Neural cell (in vitro differentiated cells): ENCODE data around the gene NKAIN2. TPM values are rescaled to one million over a fixed set of nuclear protein-coding genes. Genes with fewer than 3 reads are reported as not detected.

Source experiments
- H2AFZ ChIP-seq: fragments of 200-600, 300-800 bp; sonication (generic), shearing (Covaris generic); 2 replicates; pipeline ENCODE4 v1.6.0; 2014; ENCODE audit warnings: low read depth, mild to moderate bottlenecking, antibody characterized with exemption, low read length, moderate library complexity
- H3F3A ChIP-seq: fragments of 200-600 bp; shearing (Covaris generic); 2 replicates; pipeline ENCODE4 v1.6.1; 2016; ENCODE audit warnings: mild to moderate bottlenecking, moderate library complexity, mixed read lengths, antibody characterized with exemption, low read length; ENCODE audit not compliant: insufficient read depth, poor library complexity, severe bottlenecking
- H3K27ac ChIP-seq: fragments of 200-600, 300-800 bp; sonication (generic), shearing (Covaris generic); 2 replicates; pipeline ENCODE4 v1.5.1; 2014; ENCODE audit warnings: mild to moderate bottlenecking, low read length, moderate library complexity
- H3K27me3 ChIP-seq: fragments of 300-800, 200-600 bp; sonication (generic), shearing (Covaris generic); 2 replicates; pipeline ENCODE4 v1.6.0; 2014; ENCODE audit warnings: mild to moderate bottlenecking, low read depth, low read length, moderate library complexity; ENCODE audit not compliant: insufficient read depth
- H3K36me3 ChIP-seq: fragments of 300-800, 200-600 bp; sonication (generic), shearing (Covaris generic); 2 replicates; pipeline ENCODE4 v1.5.1; 2014; ENCODE audit warnings: mild to moderate bottlenecking, antibody characterized with exemption, low read length, moderate library complexity; ENCODE audit not compliant: insufficient read depth
- H3K4me2 ChIP-seq: fragments of 300-800, 200-600 bp; sonication (generic), shearing (Covaris generic); 2 replicates; pipeline ENCODE4 v1.6.0; 2014; ENCODE audit warnings: mild to moderate bottlenecking, low read length
- H3K4me3 ChIP-seq: fragments of 300-800, 200-600 bp; sonication (generic), shearing (Covaris generic); 2 replicates; pipeline ENCODE4 v1.5.1; 2014; ENCODE audit warnings: mild to moderate bottlenecking, low read length, moderate library complexity
- H3K79me2 ChIP-seq: fragments of 200-600 bp; shearing (Covaris generic); replicated peaks from 2 replicates; pipeline ENCODE4 v1.6.0; 2014; ENCODE audit warnings: mild to moderate bottlenecking, low read length, moderate library complexity; ENCODE audit not compliant: insufficient read depth
- H3K9ac ChIP-seq: fragments of 300-800, 200-600 bp; sonication (generic), shearing (Covaris generic); 2 replicates; pipeline ENCODE4 v1.6.1; 2016; ENCODE audit warnings: mild to moderate bottlenecking, low read length, mixed read lengths
- H3K9me2 ChIP-seq: fragments of 200-600 bp; shearing (Covaris generic); 2 replicates; pipeline ENCODE4 v1.6.1; 2016; ENCODE audit warnings: mild to moderate bottlenecking, low read length, mixed read lengths; ENCODE audit not compliant: insufficient read depth
- H3K9me3 ChIP-seq: fragments of 200-600, 300-800 bp; sonication (generic), shearing (Covaris generic); 2 replicates; pipeline ENCODE4 v1.6.1; 2016; ENCODE audit warnings: mild to moderate bottlenecking, mixed run types, low read length, moderate library complexity, mixed read lengths
- H4K20me1 ChIP-seq: fragments of 200-600 bp; shearing (Covaris generic); 2 replicates; pipeline ENCODE4 v1.6.1; 2016; ENCODE audit warnings: mild to moderate bottlenecking, mixed run types; ENCODE audit not compliant: insufficient read depth
- EP300 ChIP-seq: fragments of 450-650 bp; conservative IDR thresholded peaks from 2 replicates; pipeline ENCODE4 v1.6.1; 2014; ENCODE audit warnings: antibody characterized with exemption, mild to moderate bottlenecking, moderate library complexity; ENCODE audit not compliant: poor library complexity, severe bottlenecking
- EZH2 ChIP-seq: fragments of 200-600, 300-800 bp; shearing (Covaris generic), sonication (generic); IDR thresholded peaks from 2 replicates; pipeline ENCODE4 v1.6.1; 2014; ENCODE audit warnings: antibody characterized with exemption, low read length, borderline replicate concordance, mild to moderate bottlenecking; ENCODE audit not compliant: insufficient read depth, poor library complexity, severe bottlenecking
- MXI1 ChIP-seq: fragments of 450-650 bp; conservative IDR thresholded peaks from 2 replicates; pipeline ENCODE4 v1.6.1; 2014; ENCODE audit warnings: antibody characterized with exemption, mild to moderate bottlenecking; ENCODE audit not compliant: poor library complexity, severe bottlenecking
- POLR2AphosphoS5 ChIP-seq: IDR thresholded peaks from 2 replicates; pipeline ENCODE4 v1.6.1; 2012
- RAD21 ChIP-seq: fragments of 450-650 bp; conservative IDR thresholded peaks from 2 replicates; pipeline ENCODE4 v1.6.1; 2014; ENCODE audit warnings: antibody characterized with exemption, mild to moderate bottlenecking, moderate library complexity
- REST ChIP-seq: IDR thresholded peaks from 2 replicates; pipeline ENCODE4 v1.6.1; 2012; ENCODE audit warnings: borderline replicate concordance
- SMC3 ChIP-seq: fragments of 450-650 bp; conservative IDR thresholded peaks from 2 replicates; pipeline ENCODE4 v1.6.1; 2014; ENCODE audit warnings: antibody characterized with exemption, mild to moderate bottlenecking, moderate library complexity; ENCODE audit not compliant: poor library complexity
- TAF1 ChIP-seq: IDR thresholded peaks from 2 replicates; pipeline ENCODE4 v1.6.1; 2012; ENCODE audit warnings: low read depth
- polyA plus RNA-seq: library from polyadenylated mRNA; depleted of rRNA; stranded (reverse); fragments of >200 nt; gene quantifications from 2 replicates; pipeline ENCODE4 v1.2.3, GENCODE V29; 2014
- TF ChIP-seq, protein P1 (sequence below): fragments of 450-650 bp; IDR thresholded peaks from 2 replicates; pipeline ENCODE4 v1.5.1; 2014; ENCODE audit warnings: antibody characterized with exemption, mild to moderate bottlenecking, moderate library complexity; ENCODE audit not compliant: poor library complexity, severe bottlenecking

The NKAIN2 gene
- polyA plus RNA-seq, 1 donor from 2014 or later: 23.2 TPM

DNA sequence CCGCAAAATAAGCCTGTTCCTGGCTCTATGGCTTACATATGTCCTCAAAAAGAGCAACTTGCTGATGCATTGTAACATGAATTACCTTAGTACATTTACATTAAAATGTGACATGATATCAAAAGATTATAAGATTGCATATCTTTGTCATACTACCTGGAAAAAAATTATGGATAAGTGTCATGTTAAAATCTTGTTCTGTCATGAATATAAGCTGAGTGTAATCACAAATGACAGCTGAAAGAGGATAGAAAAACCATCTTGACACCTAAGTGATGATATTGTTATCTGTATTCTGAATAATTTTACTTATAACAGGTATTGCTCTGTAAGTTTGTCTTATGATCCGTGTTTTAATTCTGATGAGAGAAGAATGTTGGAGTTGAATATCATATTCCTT lies 655.6 kb downstream of the NKAIN2 start:
- Histone ChIP-seq H3K36me3 (no peaks in the 10 kb centered on the region), H4K20me1 (no peaks in the 10 kb centered on the region), H3F3A (peaks cover 4% of the 10 kb centered on the region), H3K79me2 (no peaks in the 10 kb centered on the region), H2AFZ (no peak overlapping the region), H3K27me3 (no peaks in the 10 kb centered on the region), H3K4me2 (no peak overlapping the region), H3K27ac (peak overlapping the region; percentile 47), H3K9me3 (no peaks in the 10 kb centered on the region), H3K9me2 (no peaks in the 10 kb centered on the region), H3K4me3 (no peak overlapping the region), H3K9ac (no peak overlapping the region)
- TF ChIP-seq EZH2: no peak
- TF ChIP-seq TAF1: no peak
- no peak for TF ChIP-seq MXI1
- TF ChIP-seq, protein P1, sequence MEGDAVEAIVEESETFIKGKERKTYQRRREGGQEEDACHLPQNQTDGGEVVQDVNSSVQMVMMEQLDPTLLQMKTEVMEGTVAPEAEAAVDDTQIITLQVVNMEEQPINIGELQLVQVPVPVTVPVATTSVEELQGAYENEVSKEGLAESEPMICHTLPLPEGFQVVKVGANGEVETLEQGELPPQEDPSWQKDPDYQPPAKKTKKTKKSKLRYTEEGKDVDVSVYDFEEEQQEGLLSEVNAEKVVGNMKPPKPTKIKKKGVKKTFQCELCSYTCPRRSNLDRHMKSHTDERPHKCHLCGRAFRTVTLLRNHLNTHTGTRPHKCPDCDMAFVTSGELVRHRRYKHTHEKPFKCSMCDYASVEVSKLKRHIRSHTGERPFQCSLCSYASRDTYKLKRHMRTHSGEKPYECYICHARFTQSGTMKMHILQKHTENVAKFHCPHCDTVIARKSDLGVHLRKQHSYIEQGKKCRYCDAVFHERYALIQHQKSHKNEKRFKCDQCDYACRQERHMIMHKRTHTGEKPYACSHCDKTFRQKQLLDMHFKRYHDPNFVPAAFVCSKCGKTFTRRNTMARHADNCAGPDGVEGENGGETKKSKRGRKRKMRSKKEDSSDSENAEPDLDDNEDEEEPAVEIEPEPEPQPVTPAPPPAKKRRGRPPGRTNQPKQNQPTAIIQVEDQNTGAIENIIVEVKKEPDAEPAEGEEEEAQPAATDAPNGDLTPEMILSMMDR: no peak
- peak; percentile 77 for TF ChIP-seq REST
- peak; percentile 100 for TF ChIP-seq EP300
- TF ChIP-seq SMC3: no peak
- TF ChIP-seq POLR2AphosphoS5: peak; percentile 89
- peak; percentile 35 for TF ChIP-seq RAD21

DNA sequence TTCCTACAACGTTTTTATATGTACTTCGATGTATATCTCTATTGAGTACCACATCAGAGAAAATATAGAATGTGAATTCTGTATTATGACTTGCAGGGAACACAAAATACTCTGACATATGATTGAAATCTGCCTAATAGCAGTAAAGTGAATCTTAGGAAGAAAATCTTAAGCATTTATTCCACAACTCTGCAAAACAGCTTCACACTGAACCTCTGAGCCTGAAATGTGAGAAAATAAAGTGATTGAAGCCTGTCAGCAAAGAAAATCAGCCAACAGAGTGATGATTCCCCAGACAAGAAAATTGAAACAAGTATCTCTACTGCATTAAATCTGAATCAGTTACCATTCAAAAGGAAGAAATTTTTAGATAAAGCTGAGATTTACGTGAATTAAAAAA lies 659.1 kb downstream of the NKAIN2 start:
- Histone ChIP-seq H3K79me2 (no peaks in the 10 kb centered on the region), H3K4me3 (no peak overlapping the region), H3K4me2 (no peak overlapping the region), H3K9me3 (no peaks in the 10 kb centered on the region), H3K27me3 (no peaks in the 10 kb centered on the region), H4K20me1 (no peaks in the 10 kb centered on the region), H2AFZ (no peak overlapping the region), H3K36me3 (no peaks in the 10 kb centered on the region), H3K9ac (no peak overlapping the region), H3K9me2 (no peaks in the 10 kb centered on the region), H3K27ac (peak overlapping the region; percentile 31), H3F3A (peaks cover 4% of the 10 kb centered on the region)
- TF ChIP-seq TAF1 (no peak), MXI1 (no peak), REST (peak; percentile 85), POLR2AphosphoS5 (peak; percentile 91), EP300 (peak; percentile 99), RAD21 (peak; percentile 47)
